Measurements from ENCODE around the gene PELI2. TPM values are rescaled to one million over a fixed set of nuclear protein-coding genes. Genes with fewer than 3 reads are reported as not detected.
A peak's percentile ranks its signal among the peaks of the same experiment; 100 is the strongest.

Gene PELI2
- total and polyA plus RNA-seq, 8 donors = 10.3 to 15.0 (median 11.6) TPM

DNA sequence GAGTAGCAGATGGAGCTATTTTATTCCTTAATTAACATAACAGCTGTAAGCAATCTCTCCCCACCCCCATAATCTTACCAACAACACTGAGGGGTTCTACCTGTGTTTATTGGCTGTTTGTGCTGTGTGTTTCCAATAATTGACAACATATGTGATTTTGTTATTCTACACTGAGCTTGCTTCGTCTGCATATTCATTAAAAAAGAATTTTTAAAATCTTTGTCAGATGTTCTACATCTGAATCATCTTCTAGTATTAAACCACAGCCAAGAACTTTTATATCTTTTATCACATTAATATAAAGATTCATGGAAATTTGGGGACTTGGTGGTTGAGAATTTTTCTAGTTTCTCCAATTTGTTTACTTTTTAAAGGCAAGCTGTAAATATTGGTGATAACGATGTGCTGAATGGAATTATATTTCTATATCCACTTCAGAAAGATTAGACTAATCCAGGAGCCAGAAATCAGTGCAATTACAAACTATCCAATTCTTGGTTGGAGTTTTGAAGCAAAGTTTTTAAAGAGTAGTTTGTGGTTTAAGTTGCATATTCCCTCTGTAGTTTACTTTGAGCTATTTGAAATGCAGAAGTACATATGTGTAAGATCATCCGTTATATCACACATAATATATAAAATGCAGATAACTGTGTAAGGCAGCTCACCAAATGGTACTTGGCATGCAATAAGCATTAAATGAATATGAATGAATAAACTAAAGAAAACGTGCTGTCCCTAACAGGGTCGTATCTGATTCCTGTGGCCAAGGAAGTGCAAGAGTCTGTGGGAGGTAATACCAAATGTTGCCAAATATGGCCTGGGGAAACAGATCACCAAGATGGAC lies 206.9 kb downstream of the PELI2 start:
- H3K4me3 ChIP-seq = no peak overlapping the region
- no peak for ATAC-seq
- peak in 2 of 4 donors; percentile 65 to 72 for DNase-seq
- no peak overlapping the region for H3K27ac ChIP-seq
- intact Hi-C loops (cut with DNase I) = no loop called here
- H3K9me3 ChIP-seq = no peaks in the 10 kb centered on the region
- TF ChIP-seq, protein P1, sequence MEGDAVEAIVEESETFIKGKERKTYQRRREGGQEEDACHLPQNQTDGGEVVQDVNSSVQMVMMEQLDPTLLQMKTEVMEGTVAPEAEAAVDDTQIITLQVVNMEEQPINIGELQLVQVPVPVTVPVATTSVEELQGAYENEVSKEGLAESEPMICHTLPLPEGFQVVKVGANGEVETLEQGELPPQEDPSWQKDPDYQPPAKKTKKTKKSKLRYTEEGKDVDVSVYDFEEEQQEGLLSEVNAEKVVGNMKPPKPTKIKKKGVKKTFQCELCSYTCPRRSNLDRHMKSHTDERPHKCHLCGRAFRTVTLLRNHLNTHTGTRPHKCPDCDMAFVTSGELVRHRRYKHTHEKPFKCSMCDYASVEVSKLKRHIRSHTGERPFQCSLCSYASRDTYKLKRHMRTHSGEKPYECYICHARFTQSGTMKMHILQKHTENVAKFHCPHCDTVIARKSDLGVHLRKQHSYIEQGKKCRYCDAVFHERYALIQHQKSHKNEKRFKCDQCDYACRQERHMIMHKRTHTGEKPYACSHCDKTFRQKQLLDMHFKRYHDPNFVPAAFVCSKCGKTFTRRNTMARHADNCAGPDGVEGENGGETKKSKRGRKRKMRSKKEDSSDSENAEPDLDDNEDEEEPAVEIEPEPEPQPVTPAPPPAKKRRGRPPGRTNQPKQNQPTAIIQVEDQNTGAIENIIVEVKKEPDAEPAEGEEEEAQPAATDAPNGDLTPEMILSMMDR (IDR thresholded peaks at IDR 0.05) = no peak
- peaks cover 0 to 2% of the 10 kb centered on the region in 2 donors for H3K4me1 ChIP-seq
- H3K36me3 ChIP-seq = no peaks in the 10 kb centered on the region
- H3K27me3 ChIP-seq = no peaks in the 10 kb centered on the region

DNA sequence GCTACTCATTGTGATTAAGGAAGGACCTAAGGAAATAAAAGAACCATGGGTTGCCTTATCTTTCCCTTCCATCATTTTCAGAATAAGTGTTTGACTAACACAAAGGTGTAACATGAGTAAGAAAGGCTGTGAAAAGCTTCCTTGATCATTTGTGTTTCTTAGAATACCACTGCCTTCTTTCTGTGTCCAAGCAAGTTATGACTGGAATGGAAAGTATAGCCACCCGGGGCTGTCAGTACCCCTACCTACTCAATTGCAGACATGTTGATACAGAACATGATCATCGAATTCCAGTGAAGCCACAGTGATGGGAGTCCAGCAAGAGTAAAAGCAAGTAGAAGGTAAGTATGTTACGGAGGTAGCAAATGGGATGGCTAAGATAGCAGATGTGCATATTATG lies 209.8 kb downstream of the PELI2 start:
- ATAC-seq (no peak), DNase-seq (no peak)
- no peak overlapping the region for H3K27ac ChIP-seq
- TF ChIP-seq, protein P1 (IDR thresholded peaks at IDR 0.05) = no peak
- intact Hi-C loops (cut with DNase I) = no loop called here
- H3K4me3 ChIP-seq = no peak overlapping the region
- no peaks in the 10 kb centered on the region for H3K9me3 ChIP-seq
- H3K27me3 ChIP-seq = no peaks in the 10 kb centered on the region
- H3K4me1 ChIP-seq = peaks cover 5 to 6% of the 10 kb centered on the region in 2 donors
- H3K36me3 ChIP-seq = no peaks in the 10 kb centered on the region

DNA sequence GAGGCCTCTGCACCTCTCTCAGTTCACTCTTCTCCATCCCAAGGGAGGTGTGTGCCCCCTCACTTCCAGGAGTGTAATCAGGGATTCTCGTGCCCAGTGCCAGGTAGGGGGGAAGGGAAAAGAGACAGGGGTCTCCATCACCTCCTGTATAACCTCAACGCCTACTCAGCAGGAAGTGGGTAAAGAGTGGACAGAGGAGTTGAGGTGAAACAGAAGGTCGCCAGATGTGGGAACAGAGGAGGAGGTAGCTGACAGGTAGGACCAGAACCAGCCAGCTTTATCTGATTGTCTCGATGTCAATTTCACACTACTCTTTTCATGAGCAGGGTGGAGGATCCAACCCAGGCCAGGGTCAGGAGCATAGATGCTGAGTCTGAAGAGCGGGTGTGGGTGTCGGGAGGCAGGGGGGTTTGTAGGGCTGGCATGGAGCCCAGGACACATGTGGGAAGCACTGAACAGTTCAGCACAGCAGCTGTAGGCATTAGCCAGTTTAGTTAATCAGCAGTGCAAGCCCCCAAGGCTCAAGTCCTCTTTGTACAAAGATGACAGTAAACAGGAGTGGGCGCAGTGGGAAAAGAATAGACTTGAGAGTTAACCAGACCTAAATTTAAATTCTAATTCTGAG lies 213.5 kb downstream of the PELI2 start:
- H3K36me3 ChIP-seq = no peaks in the 10 kb centered on the region
- no peaks in the 10 kb centered on the region for H3K27me3 ChIP-seq
- no peak overlapping the region for H3K4me3 ChIP-seq
- TF ChIP-seq, protein P1 (IDR thresholded peaks at IDR 0.05) = no peak
- H3K27ac ChIP-seq = no peak overlapping the region
- no peak for ATAC-seq
- intact Hi-C loops (cut with DNase I) = no loop called here
- no peaks in the 10 kb centered on the region for H3K9me3 ChIP-seq
- DNase-seq = no peak
- H3K4me1 ChIP-seq = peaks cover 9 to 20% of the 10 kb centered on the region in 2 donors

DNA sequence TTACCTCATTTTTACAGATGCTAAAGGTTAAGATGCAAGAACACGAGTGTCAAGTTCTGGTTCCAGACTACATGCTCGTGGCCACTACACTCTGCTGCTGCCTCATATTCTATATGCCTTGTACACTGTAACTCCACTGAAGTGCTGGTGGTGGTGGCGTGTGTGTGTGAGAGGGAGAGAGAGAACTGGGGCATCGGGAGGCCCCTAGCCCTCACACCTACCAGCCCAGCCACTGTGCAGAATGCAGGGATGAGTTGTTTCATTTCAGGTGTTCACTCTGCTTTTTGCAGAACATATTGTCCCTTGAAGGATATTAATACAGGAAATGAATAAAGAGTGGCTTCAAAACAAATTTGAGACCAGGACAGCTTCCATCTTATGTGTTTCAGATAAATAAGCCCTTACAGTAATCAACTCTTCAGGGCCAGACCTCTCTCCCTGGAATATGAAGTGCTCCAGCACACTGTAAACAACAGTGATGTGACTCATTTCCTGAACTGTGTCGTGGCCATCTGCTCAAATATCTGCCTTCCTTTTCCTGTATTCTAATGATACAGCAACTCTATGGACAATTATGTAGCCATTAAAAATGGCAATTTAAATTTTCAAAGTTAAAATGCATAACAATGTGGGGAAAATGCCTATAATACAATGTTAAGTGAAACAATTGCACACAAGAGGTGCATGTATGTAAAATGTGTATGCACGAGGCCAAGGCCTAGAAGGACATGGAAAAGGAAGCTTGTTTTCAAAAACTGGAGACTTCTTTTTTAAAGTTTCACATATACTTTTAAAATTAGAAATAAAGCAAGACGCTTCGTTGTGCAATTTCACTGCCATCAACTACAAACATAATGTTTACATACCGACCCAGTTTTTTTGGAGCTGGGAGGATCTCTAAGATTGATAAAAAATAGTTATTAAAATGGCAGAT lies 215.4 kb downstream of the PELI2 start:
- intact Hi-C loops (cut with DNase I) = no loop called here
- peak; percentile 96 for ATAC-seq
- peak overlapping the region in 1 of 2 donors; percentile 64 for H3K27ac ChIP-seq

More for the DNA sequence above, 215.4 kb downstream of the PELI2 start:
- Histone ChIP-seq H3K4me1 (peaks cover 9 to 20% of the 10 kb centered on the region in 2 donors), H3K36me3 (no peaks in the 10 kb centered on the region), H3K4me3 (no peak overlapping the region), H3K27me3 (no peaks in the 10 kb centered on the region), H3K9me3 (no peaks in the 10 kb centered on the region)
- TF ChIP-seq, protein P1 (IDR thresholded peaks at IDR 0.05) = no peak
- DNase-seq = no peak
